Measurements from ENCODE around the gene STX8. TPM values are rescaled to one million over a fixed set of nuclear protein-coding genes. Genes with fewer than 3 reads are reported as not detected.

The STX8 gene
- total RNA-seq, 2 donors from 2014 or later: 38.8 to 60.8 TPM

GRCh38 chr17:9268546-9268945 is 307.1 kb downstream of the STX8 start:
- no peak for TF ChIP-seq CTCF (IDR thresholded peaks at IDR 0.05)
- Histone ChIP-seq H3K9me3 (no peaks in the 10 kb centered on the region), H3K36me3 (no peaks in the 10 kb centered on the region), H3K4me3 (no peak overlapping the region), H3K27ac (no peak overlapping the region), H3K4me1 (peaks cover 0 to 17% of the 10 kb centered on the region in 2 donors), H3K27me3 (no peaks in the 10 kb centered on the region)
- no peak for DNase-seq (ENCODE audit: low spot score)

- Histone ChIP-seq H3K4me3 (no peak overlapping the region), H3K9me3 (no peaks in the 10 kb centered on the region), H3K27me3 (no peaks in the 10 kb centered on the region), H3K27ac (peak overlapping the region; percentile 39 to 54), H3K4me1 (peaks cover 0 to 18% of the 10 kb centered on the region in 2 donors), H3K36me3 (no peaks in the 10 kb centered on the region)
- no peak for DNase-seq (ENCODE audit: low spot score)
- TF ChIP-seq CTCF (IDR thresholded peaks at IDR 0.05): no peak
Measured at GRCh38 chr17:9266697-9267117, 308.9 kb downstream of the STX8 start.

- Histone ChIP-seq H3K27me3 (no peaks in the 10 kb centered on the region), H3K9me3 (no peaks in the 10 kb centered on the region), H3K27ac (peak overlapping the region; percentile 39 to 54), H3K4me3 (no peak overlapping the region), H3K4me1 (peaks cover 0 to 23% of the 10 kb centered on the region in 2 donors), H3K36me3 (no peaks in the 10 kb centered on the region)
- no peak for DNase-seq (ENCODE audit: low spot score)
- TF ChIP-seq CTCF (IDR thresholded peaks at IDR 0.05): no peak
Measured at GRCh38 chr17:9266031-9266680, 309.5 kb downstream of the STX8 start.

- TF ChIP-seq CTCF (IDR thresholded peaks at IDR 0.05): no peak
- Histone ChIP-seq H3K27me3 (no peaks in the 10 kb centered on the region), H3K27ac (no peak overlapping the region), H3K9me3 (no peaks in the 10 kb centered on the region), H3K36me3 (no peaks in the 10 kb centered on the region), H3K4me3 (no peak overlapping the region), H3K4me1 (peaks cover 0 to 40% of the 10 kb centered on the region in 2 donors)
- DNase-seq (ENCODE audit: low spot score): no peak
Measured at GRCh38 chr17:9261081-9262012, 314.3 kb downstream of the STX8 start.

- Histone ChIP-seq H3K9me3 (no peaks in the 10 kb centered on the region), H3K4me1 (peaks cover 0 to 34% of the 10 kb centered on the region in 2 donors), H3K4me3 (no peak overlapping the region), H3K27me3 (no peaks in the 10 kb centered on the region), H3K27ac (peak overlapping the region in 1 of 2 donors; percentile 45), H3K36me3 (no peaks in the 10 kb centered on the region)
- TF ChIP-seq CTCF (IDR thresholded peaks at IDR 0.05): no peak
- no peak for DNase-seq (ENCODE audit: low spot score)
Measured at GRCh38 chr17:9259419-9259818, 316.2 kb downstream of the STX8 start.
